Stimulated activated CD4-positive, alpha-beta T cell treated with anti-CD3 and anti-CD28 coated beads, Interleukin-2, amount 100 ng/mL, for 4 hours (primary cell): ENCODE measurements around the gene P2RX4.
A peak's percentile ranks its signal among the peaks of the same experiment; 100 is the strongest.
"Not testable (repeated sequence)": the region's sequence is repeated elsewhere in the genome, so short reads cannot be mapped to it uniquely, and the experiment has no call there.

Experiments
- DNase-seq: peaks from one replicate; pipeline ENCODE4 v3.0.0-alpha.2; 2020; ENCODE audit warnings: low read depth

The P2RX4 gene

GRCh38 chr12:121209624-121210572, at the start of gene P2RX4:
Gene P2RX4, plus strand, starts transcription at chr12:121210129. Its CDS starts 36 bp downstream, at chr12:121210165.
- peak; percentile 78 for DNase-seq

DNA sequence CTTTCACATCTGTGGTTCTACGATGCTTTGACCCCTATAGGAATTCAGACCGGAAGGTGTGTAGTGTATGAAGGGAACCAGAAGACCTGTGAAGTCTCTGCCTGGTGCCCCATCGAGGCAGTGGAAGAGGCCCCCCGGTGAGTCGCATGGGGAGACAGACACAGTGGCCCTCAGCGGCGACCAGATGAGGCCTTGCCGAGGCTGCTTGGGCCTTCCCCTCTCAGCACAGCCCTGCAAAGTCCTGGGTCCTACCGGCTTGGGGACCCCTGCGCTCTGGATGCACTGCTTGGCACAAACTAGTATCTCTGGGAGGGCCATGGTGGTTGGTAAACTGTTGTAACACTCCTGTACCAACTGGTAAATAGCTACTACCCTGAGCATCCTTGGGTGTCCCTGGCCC, 47.5 kb upstream of the P2RX4 start:
- no peak for DNase-seq

- DNase-seq: no peak
Measured at GRCh38 chr12:121162985-121163384, 46.9 kb upstream of the P2RX4 start.

DNA sequence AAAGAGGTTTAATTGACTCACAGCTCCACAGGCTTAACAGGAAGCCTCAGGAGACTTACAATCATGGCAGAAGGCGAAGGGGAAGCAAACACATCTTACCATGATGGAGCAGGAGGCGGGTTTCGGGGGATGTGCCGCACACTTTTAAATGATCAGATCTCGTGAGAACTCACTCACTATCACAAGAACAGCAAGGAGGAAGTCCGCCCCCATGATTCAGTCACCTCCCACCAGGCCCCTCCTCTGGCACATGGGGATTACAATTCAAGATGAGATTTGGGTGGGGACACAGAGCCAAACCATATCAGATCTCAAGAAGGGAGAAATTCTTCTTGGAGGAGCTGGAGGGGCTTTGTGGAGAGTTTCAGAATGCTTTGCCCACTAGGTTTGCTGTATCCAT, 45.1 kb upstream of the P2RX4 start:
- not testable (repeated sequence) for DNase-seq

GRCh38 chr12:121165316-121165715, 44.6 kb upstream of the P2RX4 start:
- DNase-seq: no peak

GRCh38 chr12:121166356-121166755, 43.6 kb upstream of the P2RX4 start:
- DNase-seq: no peak

- no peak for DNase-seq
Measured at GRCh38 chr12:121167232-121167820, 42.6 kb upstream of the P2RX4 start.

DNA sequence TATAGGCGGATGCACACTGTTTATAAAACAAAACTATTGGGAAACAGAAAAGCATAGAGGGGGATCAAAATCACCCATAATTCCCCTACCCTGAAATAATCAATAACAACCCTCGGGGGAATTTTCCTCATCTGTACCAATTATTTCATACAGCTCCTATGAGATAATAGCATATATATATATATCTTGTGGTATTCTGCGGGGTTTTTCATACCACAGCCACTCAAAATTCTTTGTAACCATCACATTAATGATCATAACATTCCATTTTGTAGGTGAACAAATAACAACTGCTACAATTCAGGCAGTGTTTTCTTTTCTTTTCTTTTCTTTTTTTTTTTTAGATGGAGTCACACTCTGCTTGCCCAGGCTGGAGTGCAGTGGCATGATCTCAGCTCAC, 42.0 kb upstream of the P2RX4 start:
- DNase-seq: no peak

- no peak for DNase-seq
Measured at GRCh38 chr12:121170151-121170550, 39.8 kb upstream of the P2RX4 start.

DNA sequence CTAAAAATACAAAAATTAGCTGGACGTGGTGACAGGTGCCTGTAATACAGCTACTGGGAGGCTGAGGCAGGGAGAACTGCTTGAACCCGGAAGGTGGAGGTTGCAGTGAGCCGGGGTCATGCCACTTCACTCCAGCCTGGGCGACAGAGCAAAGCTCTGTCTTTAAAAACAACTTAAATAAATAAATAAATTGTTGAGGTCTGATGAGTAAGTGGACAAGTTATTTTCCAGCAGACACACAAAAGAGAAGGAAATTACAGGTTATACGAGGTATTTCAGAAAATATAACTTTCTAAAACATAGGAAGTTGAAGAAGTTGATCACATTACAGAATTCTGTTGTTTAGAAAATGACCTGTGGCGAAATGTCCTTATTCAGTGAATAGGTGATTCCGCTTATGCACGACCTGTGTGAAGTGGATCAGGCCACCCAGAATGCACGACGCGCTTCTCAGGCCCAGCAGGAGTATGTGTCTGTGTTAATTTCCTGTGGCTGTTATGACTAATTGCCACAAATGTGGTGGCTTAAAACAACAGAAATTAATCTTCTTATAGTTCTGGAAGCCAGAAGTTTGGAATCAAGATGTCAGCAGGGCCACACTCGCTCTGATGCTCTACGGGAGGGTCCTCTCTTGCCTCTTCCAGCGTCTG, 39.2 kb upstream of the P2RX4 start:
- no peak for DNase-seq

DNA sequence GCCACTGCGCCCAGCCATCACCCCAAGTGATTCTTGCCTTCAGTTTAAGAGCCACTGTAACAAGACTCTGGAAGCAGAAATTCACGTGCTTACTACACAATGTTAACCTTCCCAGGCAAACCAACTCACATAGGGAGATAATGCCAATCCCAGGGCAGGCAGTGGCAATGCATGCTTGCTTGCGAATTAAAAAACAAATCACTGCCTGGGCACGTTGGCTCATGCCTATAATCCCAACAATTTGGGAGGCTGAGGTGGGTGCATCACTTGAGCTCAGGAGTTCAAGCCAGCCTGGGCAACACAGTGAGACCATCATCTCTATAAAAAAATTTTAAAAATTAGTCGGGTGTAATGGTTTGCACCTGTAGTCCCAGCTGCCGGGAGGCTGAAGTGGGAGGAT, 37.8 kb upstream of the P2RX4 start:
- DNase-seq: no peak

DNA sequence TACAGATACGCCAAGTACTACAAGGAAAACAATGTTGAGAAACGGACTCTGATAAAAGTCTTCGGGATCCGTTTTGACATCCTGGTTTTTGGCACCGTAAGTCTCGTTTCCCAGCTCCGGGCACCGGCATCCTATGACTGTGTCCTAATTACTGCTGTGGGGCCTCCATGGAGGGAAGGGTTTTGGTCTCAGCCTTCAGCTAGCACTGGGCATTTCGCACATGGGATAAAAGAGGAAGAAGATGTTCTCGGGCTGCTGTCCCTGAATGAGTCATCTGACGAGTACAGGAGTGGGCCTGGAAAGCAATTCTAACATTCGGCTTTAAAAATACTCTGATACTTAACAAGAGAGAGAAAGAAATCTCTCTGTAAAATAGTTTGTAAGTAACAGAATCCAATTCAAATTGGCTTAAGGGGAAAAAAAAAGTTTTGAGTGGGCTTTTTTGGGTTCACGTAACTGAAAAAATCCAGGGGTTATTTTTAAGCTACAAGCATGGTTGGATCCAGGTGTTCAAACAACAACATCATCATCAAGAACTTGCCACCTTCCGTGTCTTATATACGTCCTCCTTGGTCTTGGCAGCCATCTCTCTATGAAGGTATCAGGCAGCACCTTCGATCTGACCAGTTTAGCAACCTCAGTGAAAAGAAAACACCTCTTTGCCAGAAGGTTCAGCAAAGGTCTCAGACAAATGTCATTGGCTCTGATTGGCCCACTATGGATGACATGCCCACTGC, 34.4 kb upstream of the P2RX4 start:
- DNase-seq: no peak

DNA sequence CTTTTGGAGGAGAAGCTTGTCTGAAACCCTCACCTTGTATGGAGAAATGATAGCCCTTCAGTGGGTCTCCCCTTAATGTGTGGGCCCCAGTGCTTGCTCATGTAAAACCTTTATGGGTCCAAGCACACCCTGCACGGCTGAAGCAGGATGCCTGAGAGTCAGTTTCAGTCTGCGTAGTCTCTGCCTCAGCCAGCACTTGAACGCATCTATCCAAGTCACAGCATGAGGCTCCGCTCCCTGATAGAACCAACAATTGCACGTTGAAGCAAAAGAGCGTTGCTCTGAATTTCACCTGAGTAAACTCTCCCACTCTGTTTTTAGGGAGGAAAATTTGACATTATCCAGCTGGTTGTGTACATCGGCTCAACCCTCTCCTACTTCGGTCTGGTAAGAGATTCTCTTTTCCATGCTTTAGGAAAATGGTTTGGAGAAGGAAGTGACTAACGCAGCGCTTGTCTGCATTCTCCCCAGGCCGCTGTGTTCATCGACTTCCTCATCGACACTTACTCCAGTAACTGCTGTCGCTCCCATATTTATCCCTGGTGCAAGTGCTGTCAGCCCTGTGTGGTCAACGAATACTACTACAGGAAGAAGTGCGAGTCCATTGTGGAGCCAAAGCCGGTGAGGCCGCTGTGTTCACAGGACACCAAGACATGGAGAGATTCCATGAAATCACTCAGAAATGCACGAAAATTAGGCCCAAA, 33.0 kb upstream of the P2RX4 start:
- no peak for DNase-seq

GRCh38 chr12:121181181-121181580, 28.7 kb upstream of the P2RX4 start:
- DNase-seq: no peak

DNA sequence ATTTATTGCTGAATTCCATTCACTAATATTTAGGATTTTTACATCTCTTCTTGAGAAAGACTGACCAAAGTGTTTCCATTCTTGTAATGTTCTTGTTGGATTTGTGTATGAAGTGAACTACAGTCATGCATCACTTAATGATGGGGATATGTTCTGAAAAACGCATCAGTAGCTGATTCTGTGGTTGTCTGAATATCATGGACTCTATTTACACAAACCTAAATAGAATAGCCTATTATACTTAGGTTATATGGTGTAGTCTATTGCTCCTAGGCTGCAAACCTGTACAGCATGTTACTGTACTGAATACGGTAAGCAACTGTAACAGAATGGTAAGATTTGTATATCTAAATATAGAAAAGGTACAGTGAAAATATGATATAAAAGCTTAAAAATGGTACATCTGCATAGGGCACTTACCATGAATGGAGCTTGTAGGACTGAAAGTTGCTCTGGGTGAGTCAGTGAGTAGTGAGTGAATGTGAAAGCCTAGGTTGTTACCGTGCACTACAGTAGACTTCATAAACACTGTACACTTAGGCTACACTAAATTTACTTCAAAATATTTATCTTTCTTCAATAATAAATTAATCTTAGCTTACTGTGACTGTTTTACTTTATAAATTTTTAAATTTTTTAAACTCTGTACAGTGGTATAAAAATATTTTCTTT, 27.6 kb upstream of the P2RX4 start:
- no peak for DNase-seq

GRCh38 chr12:121184425-121184824, 25.5 kb upstream of the P2RX4 start:
- no peak for DNase-seq

- no peak for DNase-seq
Measured at GRCh38 chr12:121184984-121185889, 24.7 kb upstream of the P2RX4 start.

DNA sequence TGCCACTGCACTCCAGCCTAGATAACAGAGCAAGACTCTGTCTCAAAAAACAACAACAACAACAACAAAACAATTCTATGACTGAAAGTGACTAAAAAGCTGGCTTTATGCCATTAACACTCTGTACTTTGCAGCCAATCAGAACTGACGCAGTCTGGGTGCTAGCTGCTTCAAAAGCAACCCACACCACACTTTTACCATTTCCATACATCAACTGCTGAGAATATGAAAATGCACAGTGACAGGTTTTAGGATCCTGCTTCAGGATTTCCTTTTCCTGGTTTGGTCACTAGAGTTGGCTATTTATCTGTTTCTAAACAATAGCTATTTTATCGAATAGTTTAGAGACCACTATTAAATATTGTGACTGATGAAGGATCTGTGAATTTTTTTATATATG, 23.1 kb upstream of the P2RX4 start:
- DNase-seq: no peak

DNA sequence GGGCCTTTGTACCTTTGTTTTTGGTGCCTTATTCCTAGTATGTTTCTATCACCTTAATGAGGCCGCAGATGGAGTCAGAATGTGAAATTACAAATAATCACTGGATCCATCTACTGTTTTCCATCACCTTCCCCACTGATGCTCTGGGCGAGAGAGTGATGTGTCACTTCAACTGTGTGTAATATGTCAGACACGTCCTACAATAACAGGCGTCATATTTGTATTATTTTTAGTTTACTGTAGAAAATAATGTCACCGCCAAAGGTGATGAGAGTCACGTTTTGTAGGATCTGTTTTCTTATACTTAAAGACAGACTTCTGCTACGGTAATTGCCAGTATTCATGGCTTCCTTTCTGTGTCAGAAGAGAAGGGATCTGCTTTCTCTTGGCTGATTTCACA, 22.4 kb upstream of the P2RX4 start:
- no peak for DNase-seq

GRCh38 chr12:121188227-121188626, 21.7 kb upstream of the P2RX4 start:
- DNase-seq: no peak
